NCI-H345 treated with DMSO at 0.1 percent for 48 hours (cell line): ENCODE results near the gene CFAP43.
"Not testable (repeated sequence)": the region's sequence is repeated elsewhere in the genome, so short reads cannot be mapped to it uniquely, and the experiment has no call there.

Experiments
- DNase-seq: peaks from one replicate; lab custom pipeline; 2025; ENCODE audit not compliant: unreplicated experiment; lab: John Stamatoyannopoulos, UW

CFAP43 gene

GRCh38 chr10:104256335-104256961, 24.3 kb upstream of the CFAP43 start:
- DNase-seq: no peak

- DNase-seq: no peak
Observed at GRCh38 chr10:104255311-104255981, 23.3 kb upstream of the CFAP43 start.

GRCh38 chr10:104254493-104255310, 22.5 kb upstream of the CFAP43 start, which contains the start of gene GSTO1:
Gene GSTO1, plus strand, starts transcription at chr10:104254892. Its CDS starts 37 bp downstream, at chr10:104254929.
- DNase-seq: no peak

GRCh38 chr10:104253606-104254410, 21.6 kb upstream of the CFAP43 start:
- DNase-seq: no peak

GRCh38 chr10:104253106-104253505, 20.9 kb upstream of the CFAP43 start:
- DNase-seq: no peak

GRCh38 chr10:104252368-104252767, 20.2 kb upstream of the CFAP43 start:
- DNase-seq: no peak

- no peak for DNase-seq
Observed at GRCh38 chr10:104251443-104251842, 19.3 kb upstream of the CFAP43 start.

GRCh38 chr10:104250371-104250770, 18.2 kb upstream of the CFAP43 start:
- DNase-seq: no peak

- DNase-seq: not testable (repeated sequence)
Observed at GRCh38 chr10:104248931-104249330, 16.8 kb upstream of the CFAP43 start.

- DNase-seq: no peak
Observed at GRCh38 chr10:104247513-104248146, 15.5 kb upstream of the CFAP43 start.

- DNase-seq: no peak
Observed at GRCh38 chr10:104246976-104247375, 14.8 kb upstream of the CFAP43 start.

- no peak for DNase-seq
Observed at GRCh38 chr10:104245066-104245632, 13.0 kb upstream of the CFAP43 start.

GRCh38 chr10:104243512-104243911, 11.3 kb upstream of the CFAP43 start:
- no peak for DNase-seq

GRCh38 chr10:104243009-104243408, 10.8 kb upstream of the CFAP43 start:
- DNase-seq: not testable (repeated sequence)

- DNase-seq: no peak
Observed at GRCh38 chr10:104242545-104242944, 10.4 kb upstream of the CFAP43 start.

- DNase-seq: no peak
Observed at GRCh38 chr10:104240078-104240477, 7.9 kb upstream of the CFAP43 start.

- no peak for DNase-seq
Observed at GRCh38 chr10:104235801-104236200, 3.6 kb upstream of the CFAP43 start.

- no peak for DNase-seq
Observed at GRCh38 chr10:104234934-104235333, 2.8 kb upstream of the CFAP43 start.

- DNase-seq: no peak
Observed at GRCh38 chr10:104233817-104234216, 1.7 kb upstream of the CFAP43 start.

- no peak for DNase-seq
Observed at GRCh38 chr10:104232613-104233102, 494 bp upstream of the CFAP43 start.
